ENCODE data around the gene ZNF513.
A peak's percentile ranks its signal among the peaks of the same experiment; 100 is the strongest.
"Not testable (repeated sequence)": the region's sequence is repeated elsewhere in the genome, so short reads cannot be mapped to it uniquely, and the experiment has no call there.

ZNF513 gene

DNA sequence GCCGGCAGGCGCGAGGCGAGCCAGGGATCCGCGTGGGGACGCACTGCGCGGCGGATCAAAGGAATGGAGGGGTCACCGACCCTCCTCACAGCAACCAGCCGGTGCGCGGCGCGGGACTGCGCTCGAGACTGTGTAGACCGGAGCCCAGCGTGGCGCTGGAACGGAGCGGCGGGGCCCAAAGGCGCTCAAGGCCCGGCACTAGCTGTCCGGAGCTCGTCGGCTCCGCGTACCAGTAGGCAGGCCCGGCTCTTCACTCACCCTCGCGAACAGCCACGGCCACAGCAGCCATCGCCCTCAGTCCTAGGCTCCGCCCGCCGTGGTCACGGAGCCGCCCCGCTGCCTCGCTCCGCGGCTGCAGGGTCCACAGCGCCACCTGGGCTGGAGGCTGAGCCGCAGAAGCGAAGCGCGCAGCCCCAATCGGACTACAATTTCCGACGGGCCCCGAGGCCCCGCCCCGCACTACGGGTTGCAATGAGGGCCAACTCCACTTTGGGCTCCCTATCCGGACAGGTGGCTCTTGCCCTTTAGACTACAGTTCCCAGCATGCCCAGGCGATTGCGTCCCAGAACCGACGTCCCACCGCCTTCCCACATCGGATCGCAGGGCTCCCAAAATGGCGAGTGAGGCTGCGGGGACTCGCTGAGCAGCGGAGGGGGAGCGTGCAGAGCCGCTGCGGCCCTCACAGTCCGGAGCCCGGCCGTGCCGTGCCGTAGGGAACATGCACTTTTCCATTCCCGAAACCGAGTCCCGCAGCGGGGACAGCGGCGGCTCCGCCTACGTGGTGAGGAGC, 10.3 kb downstream of the ZNF513 start, which contains the start of the genes EIF2B4 and SNX17:
Gene EIF2B4, minus strand, starts transcription at position 313 of the 790 bp plus-strand sequence. Its CDS starts 24 bp downstream, at position 289.
Gene SNX17, plus strand, starts transcription at position 591 of the 790 bp plus-strand sequence. Its CDS starts 128 bp downstream, at position 719.
- peak; percentile 96 for FAIRE-seq
- peak; percentile 92 for TF ChIP-seq TAF1 (IDR thresholded peaks at IDR 0.05; ENCODE audit: borderline replicate concordance, low read depth, low read length)
- peak; percentile 85 for TF ChIP-seq POLR2AphosphoS5 (IDR thresholded peaks at IDR 0.05; ENCODE audit: low read depth, low read length)
- peak; percentile 89 for TF ChIP-seq POLR2A (IDR thresholded peaks at IDR 0.05; ENCODE audit: low read depth, low read length)
- peak; percentile 93 for DNase-seq (ENCODE audit: insufficient read length)

DNA sequence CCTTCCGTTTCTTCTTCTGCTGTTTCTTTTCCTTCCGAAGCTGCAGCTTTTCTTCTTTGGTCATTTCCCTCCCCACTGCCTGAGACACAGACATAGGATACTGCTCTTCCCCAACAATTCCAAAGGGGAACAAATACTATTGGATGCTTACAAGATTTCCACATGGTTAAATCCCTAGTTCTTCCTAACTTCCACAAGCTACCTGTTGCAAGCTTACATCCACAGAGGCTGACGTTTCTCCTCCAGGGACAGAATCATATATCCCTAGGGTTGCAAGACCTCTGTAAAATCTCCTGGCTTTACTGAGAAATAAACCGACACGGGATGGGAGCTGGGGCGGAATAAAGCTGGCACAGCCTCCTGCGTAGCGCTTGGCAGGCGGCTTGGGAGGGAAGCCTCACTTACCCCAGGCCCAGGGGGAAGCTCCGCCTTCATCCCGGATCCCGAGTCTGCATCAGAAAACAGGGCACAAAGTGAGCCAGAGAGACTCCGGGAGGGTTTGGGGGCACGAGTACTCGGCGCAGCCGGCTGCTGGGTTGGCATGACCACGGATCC, 11.0 kb downstream of the ZNF513 start:
- no peak for TF ChIP-seq TAF1 (IDR thresholded peaks at IDR 0.05; ENCODE audit: borderline replicate concordance, low read depth, low read length)
- TF ChIP-seq POLR2A (IDR thresholded peaks at IDR 0.05; ENCODE audit: low read depth, low read length), result no peak
- no peak for TF ChIP-seq POLR2AphosphoS5 (IDR thresholded peaks at IDR 0.05; ENCODE audit: low read depth, low read length)
- DNase-seq (ENCODE audit: insufficient read length), result no peak
- peak; percentile 14 for FAIRE-seq

DNA sequence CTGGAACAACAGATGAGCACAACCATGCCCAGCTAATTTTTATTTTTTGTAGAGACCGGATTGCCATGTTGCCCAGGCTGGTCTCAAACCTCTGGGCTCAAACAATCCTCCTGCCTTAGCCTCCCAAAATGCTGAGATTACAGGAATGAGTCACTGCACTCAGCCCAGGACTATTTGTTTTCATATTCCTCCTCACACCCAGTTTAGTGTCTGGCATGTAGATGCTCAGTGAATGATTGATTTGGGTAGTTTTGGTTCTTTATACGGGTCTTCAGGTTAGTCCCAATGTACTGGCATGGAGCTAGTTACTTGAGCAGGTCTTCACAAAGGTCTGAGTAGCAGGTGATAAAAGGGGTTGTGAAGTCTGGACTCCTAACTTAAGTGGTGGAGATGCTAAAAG, 16.6 kb downstream of the ZNF513 start:
- no peak for TF ChIP-seq POLR2AphosphoS5 (IDR thresholded peaks at IDR 0.05; ENCODE audit: low read depth, low read length)
- no peak for TF ChIP-seq POLR2A (IDR thresholded peaks at IDR 0.05; ENCODE audit: low read depth, low read length)
- TF ChIP-seq TAF1 (IDR thresholded peaks at IDR 0.05; ENCODE audit: borderline replicate concordance, low read depth, low read length), result no peak
- FAIRE-seq (no peak), DNase-seq (ENCODE audit: insufficient read length) (no peak)

DNA sequence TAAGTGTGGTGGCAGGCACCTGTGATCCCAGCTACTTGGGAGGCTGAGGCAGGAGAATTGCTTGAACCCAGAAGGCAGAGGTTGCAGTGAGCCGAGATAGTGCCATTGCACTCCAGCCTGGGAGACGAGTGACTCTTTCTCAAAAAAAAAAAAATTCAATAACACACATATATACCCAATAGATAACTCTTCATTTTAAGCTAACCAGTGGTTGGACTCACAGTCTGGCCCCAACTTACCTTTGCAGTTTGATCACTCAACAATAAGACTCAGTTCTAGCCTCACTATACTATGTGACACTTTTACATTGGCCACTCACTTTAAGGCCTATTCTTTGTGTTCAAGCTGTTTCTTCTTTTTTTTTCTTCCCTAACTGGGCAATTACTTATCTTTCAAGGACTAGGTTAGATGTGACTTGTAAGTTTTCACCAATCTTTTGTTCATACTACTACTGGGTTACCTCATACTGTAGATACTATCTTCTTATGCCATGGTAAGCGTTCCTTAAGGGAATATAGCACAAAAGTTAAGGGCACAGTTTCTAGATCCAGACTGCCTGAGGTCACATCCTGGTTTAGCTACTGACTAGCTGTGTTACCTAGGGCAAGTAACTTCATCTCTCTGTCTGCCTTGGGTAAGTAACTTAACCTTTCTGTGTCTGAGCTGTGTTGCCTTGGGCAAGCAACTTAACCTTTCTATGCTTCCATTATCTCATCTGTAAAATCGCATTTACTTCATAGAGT, 17.7 kb downstream of the ZNF513 start:
- TF ChIP-seq POLR2A (IDR thresholded peaks at IDR 0.05; ENCODE audit: low read depth, low read length) (no peak), POLR2AphosphoS5 (IDR thresholded peaks at IDR 0.05; ENCODE audit: low read depth, low read length) (no peak), TAF1 (IDR thresholded peaks at IDR 0.05; ENCODE audit: borderline replicate concordance, low read depth, low read length) (no peak)
- FAIRE-seq (no peak), DNase-seq (ENCODE audit: insufficient read length) (no peak)

DNA sequence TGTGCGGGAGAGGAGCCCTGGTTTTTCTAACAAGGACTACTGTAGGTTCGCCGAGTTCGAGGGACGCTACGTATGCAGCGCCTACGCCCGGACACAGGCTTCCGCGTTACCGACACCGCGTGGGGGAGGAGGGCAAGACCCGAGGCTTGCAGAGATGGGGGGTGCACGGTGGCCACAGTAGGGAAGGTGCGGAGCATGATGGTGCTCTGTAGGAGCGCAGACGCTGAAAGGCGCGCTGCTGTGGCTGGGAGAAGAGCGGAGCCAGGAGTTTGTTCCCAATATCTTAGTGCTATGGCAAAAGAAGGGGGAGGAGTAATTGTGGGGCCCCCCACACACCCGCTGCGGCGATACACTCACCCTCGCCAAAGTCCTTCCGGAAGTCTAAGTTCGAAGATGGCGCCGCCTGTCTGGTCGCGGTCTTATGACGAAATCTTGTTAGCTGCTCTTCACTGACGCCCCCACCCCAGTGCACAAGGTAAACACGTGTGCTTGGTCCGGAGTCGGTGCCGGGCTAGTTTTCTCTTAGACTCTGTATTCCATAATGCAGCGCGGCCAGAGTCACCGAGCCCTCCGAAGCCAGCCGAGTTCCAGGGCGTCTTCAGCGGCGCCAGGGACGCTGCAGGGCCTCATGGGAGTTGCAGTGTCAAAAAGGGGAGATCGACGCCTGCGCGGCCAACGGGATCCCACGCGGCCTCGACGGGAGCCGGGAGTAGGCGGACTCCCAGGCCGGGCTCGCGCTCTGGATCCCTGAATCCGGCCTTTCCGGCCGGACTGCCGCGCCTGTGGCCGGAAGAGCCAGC, 24.0 kb downstream of the ZNF513 start, which contains the start of gene GTF3C2:
Gene GTF3C2, minus strand, starts transcription at position 383 of the 800 bp plus-strand sequence. CDS start 13,210 bp downstream, outside the sequence.
- TF ChIP-seq POLR2AphosphoS5 (IDR thresholded peaks at IDR 0.05; ENCODE audit: low read depth, low read length) (peak; percentile 85), TAF1 (IDR thresholded peaks at IDR 0.05; ENCODE audit: borderline replicate concordance, low read depth, low read length) (peak; percentile 30; the same call in 1 of the 2 replicates), POLR2A (IDR thresholded peaks at IDR 0.05; ENCODE audit: low read depth, low read length) (peak; percentile 70)
- peak; percentile 88 for FAIRE-seq
- DNase-seq (ENCODE audit: insufficient read length), result peak; percentile 77

DNA sequence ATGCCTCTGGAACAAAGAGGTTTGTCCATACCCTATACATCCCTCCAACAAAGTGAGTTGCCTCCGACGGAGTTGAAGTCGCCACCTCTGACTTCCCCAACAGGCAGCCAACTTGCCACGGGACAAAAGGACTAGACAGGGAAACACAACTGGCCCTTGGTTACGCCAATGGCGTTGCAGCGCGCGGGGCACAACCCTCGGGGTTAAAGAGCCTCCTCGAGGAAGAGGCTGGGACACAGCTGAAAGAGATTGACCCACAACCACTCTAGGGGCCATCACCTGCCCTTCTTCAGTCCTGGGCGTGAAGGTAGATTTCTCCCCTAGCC, 24.5 kb downstream of the ZNF513 start:
- TF ChIP-seq POLR2AphosphoS5 (IDR thresholded peaks at IDR 0.05; ENCODE audit: low read depth, low read length), result no peak
- no peak for TF ChIP-seq POLR2A (IDR thresholded peaks at IDR 0.05; ENCODE audit: low read depth, low read length)
- DNase-seq (ENCODE audit: insufficient read length) (no peak), FAIRE-seq (no peak)

DNA sequence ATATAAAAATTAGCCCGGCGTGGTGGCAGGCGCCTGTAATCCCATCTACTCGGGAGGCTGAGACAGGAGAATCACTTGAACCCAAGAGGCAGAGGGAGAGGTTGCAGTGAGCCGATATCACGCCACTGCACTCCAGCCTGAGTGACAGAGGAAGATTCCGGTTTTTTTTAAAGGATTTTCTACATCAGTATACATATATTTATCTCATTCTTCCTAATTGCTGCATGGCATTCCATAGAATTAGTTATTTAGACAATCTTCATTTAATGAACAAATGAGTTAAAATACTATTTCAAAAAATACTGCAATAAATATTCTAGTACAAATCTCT, 26.0 kb downstream of the ZNF513 start:
- DNase-seq (ENCODE audit: insufficient read length), result no peak
- TF ChIP-seq POLR2AphosphoS5 (IDR thresholded peaks at IDR 0.05; ENCODE audit: low read depth, low read length) (no peak), TAF1 (IDR thresholded peaks at IDR 0.05; ENCODE audit: borderline replicate concordance, low read depth, low read length) (no peak), POLR2A (IDR thresholded peaks at IDR 0.05; ENCODE audit: low read depth, low read length) (no peak)
- FAIRE-seq, result no peak

DNA sequence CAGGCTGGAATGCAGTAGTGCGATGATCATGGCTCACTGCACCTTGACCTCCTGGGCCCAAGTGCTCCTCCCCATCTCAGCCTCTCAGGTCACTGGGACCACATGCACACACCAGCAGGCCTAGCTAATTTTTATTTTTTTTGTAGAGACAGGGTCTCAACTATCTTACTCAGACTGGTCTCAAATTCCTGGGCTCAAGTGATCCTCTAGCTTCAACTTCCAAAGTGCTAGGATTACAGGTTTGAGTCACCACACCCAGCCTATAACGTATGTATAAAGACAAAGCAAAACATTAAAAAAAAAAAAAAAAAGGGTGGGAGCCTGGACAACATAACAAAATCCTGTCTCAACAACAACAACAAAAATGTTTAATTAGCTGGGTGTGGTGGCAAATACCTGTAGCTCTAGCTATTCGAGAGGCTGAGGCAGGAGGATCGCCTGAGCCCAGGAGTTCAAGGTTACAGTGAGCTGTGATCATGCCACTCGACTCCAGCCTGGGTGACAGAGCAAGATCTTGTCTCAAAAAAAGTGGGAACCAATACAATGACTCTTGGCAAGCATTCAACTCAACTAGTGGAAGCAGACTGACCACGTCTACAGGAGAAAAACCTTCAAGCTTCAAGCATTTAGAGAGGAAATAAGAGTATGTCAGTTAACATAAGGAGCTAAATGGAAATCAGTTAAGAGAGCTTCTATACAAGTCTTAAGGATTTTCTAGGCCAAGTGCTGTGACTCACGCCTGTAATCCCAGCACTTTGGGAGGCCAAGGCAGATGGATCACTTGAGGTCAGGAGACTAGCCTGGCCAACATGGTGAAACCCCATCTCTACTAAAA, 26.6 kb downstream of the ZNF513 start:
- DNase-seq (ENCODE audit: insufficient read length) (no peak), FAIRE-seq (no peak)
- TF ChIP-seq POLR2A (IDR thresholded peaks at IDR 0.05; ENCODE audit: low read depth, low read length) (no peak), TAF1 (IDR thresholded peaks at IDR 0.05; ENCODE audit: borderline replicate concordance, low read depth, low read length) (no peak), POLR2AphosphoS5 (IDR thresholded peaks at IDR 0.05; ENCODE audit: low read depth, low read length) (no peak)

DNA sequence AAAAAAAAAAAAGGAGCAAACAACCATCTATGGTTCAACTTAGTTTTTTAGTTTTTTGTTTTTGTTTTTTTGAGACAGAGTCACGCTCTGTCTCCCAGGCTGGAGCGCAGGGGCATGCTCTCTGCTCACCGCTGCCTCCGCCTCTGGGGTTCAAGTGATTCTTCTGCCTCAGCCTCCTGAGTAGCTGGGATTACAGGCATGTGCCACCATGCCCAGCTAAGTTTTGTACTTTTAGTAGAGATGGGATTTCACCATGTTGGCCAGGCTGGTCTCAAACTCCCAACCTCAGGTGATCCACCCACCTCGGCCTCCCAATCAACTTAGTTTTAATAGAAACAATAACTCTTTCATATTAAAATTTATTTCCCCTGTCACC, 27.2 kb downstream of the ZNF513 start:
- not testable (repeated sequence) for DNase-seq (ENCODE audit: insufficient read length); FAIRE-seq

DNA sequence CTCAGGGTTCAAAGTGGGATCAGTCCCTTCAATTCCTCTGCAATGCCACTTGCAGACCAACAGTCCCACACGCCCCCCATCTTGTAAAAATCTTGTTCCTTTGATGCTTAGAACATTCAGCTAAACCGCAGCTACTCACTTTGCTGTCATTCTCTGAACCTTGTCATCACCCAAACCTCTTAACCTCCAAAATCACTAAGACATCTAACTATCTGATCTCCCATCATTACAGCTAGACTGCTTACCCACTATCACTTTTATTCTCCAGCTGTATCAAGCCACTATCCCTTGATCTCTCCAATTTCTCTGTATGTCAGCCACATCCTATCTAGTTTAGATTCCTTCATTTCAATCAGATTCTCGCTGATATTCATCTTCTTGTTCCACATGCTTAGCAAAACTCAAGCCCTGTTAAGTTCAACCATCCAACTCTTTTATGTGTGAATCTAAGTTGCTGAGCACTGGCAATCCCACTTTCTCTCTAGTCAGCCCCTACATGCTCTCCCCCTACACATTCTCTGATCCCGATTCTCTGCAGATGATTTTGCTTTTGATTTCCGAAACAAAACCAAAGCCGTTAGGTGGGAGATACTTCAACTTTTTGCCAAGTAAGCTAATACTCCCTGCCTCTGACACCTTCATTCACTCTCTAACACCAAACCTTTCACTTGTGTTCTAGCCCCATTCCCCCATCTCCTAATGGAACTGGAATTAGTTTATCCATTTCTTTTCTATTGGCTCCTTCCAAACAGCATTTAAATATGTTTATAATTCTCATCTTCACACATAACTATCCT, 28.5 kb downstream of the ZNF513 start:
- no peak for DNase-seq (ENCODE audit: insufficient read length)
- no peak for FAIRE-seq
- no peak for TF ChIP-seq POLR2A (IDR thresholded peaks at IDR 0.05; ENCODE audit: low read depth, low read length)
- TF ChIP-seq POLR2AphosphoS5 (IDR thresholded peaks at IDR 0.05; ENCODE audit: low read depth, low read length), result no peak
- no peak for TF ChIP-seq TAF1 (IDR thresholded peaks at IDR 0.05; ENCODE audit: borderline replicate concordance, low read depth, low read length)
